ENCODE data around the gene C1orf122.

The C1orf122 gene

GRCh38 chr1:37836788-37837187, 29.2 kb downstream of the C1orf122 start:
- no peaks in the 10 kb centered on the region for H3K4me1 ChIP-seq
- no peaks in the 10 kb centered on the region for H3K27me3 ChIP-seq
- DNase-seq = no peak
- H3K4me3 ChIP-seq (ENCODE audit: low read depth, low read length) = no peak overlapping the region
- H3K9me3 ChIP-seq = no peaks in the 10 kb centered on the region
- TF ChIP-seq CTCF (IDR thresholded peaks at IDR 0.05; ENCODE audit: low read depth, low read length) = no peak
- peaks cover 7% of the 10 kb centered on the region; the same call in 1 of the 2 replicates for H3K36me3 ChIP-seq

- H3K36me3 ChIP-seq = peaks cover 7% of the 10 kb centered on the region; the same call in 1 of the 2 replicates
- no peak overlapping the region for H3K4me3 ChIP-seq (ENCODE audit: low read depth, low read length)
- no peaks in the 10 kb centered on the region for H3K27me3 ChIP-seq
- no peak for TF ChIP-seq CTCF (IDR thresholded peaks at IDR 0.05; ENCODE audit: low read depth, low read length)
- H3K4me1 ChIP-seq = no peaks in the 10 kb centered on the region
- H3K9me3 ChIP-seq = no peaks in the 10 kb centered on the region
- DNase-seq = no peak
Observed at GRCh38 chr1:37839676-37840075, 32.1 kb downstream of the C1orf122 start.

DNA sequence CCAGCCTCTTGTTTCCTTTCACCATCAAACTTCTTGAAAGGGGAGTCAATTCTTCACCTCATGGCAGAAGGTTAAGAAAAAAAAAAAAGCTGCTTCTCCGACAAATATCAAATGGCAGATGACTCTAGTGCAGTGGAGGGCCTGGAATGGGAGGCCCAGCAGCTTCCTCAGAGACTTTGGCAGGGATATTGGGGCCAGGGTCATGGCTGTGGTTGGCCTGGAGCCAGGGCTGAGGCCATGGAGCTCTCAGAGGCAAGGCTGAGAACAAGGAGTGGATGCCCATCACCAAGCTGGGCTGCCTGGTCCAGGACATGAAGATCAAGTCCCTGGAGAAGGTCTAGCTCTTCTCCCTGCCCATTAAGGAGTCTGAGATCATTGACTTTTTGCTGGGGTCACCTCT, 33.1 kb downstream of the C1orf122 start:
- H3K9me3 ChIP-seq = no peaks in the 10 kb centered on the region
- no peaks in the 10 kb centered on the region for H3K4me1 ChIP-seq
- no peak for TF ChIP-seq CTCF (IDR thresholded peaks at IDR 0.05; ENCODE audit: low read depth, low read length)
- no peaks in the 10 kb centered on the region for H3K27me3 ChIP-seq
- H3K4me3 ChIP-seq (ENCODE audit: low read depth, low read length) = no peak overlapping the region
- no peak for DNase-seq
- 0 out of 2 replicates have a peak, but pooled peaks cover 3% of the 10 kb centered on the region for H3K36me3 ChIP-seq

GRCh38 chr1:37841652-37842051, 34.1 kb downstream of the C1orf122 start:
- 0 out of 2 replicates have a peak, but pooled peaks cover 3% of the 10 kb centered on the region for H3K36me3 ChIP-seq
- H3K4me3 ChIP-seq (ENCODE audit: low read depth, low read length) = no peak overlapping the region
- H3K27me3 ChIP-seq = no peaks in the 10 kb centered on the region
- no peak for DNase-seq
- TF ChIP-seq CTCF (IDR thresholded peaks at IDR 0.05; ENCODE audit: low read depth, low read length) = no peak
- no peaks in the 10 kb centered on the region for H3K9me3 ChIP-seq
- no peaks in the 10 kb centered on the region for H3K4me1 ChIP-seq

DNA sequence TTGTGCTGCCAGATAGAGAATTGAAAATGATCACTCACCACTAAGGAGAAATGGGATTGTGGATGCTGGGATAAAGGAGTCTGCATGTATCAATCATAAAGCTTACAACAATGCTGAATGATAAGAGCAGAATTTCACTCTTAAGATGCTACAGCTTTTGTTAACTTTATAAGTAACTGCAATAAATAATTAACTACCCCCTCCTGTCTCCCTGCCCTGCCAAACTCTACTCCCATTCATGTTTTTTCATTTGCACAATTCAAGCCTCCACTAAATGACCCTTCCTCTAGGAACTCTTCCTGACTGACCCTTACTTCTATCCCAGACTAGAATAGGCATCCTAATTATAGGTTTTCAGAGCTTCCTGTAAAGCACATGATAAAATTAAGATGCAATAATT, 36.9 kb downstream of the C1orf122 start:
- no peak for TF ChIP-seq CTCF (IDR thresholded peaks at IDR 0.05; ENCODE audit: low read depth, low read length)
- H3K36me3 ChIP-seq = 0 out of 2 replicates have a peak, but pooled peaks cover 3% of the 10 kb centered on the region

DNA sequence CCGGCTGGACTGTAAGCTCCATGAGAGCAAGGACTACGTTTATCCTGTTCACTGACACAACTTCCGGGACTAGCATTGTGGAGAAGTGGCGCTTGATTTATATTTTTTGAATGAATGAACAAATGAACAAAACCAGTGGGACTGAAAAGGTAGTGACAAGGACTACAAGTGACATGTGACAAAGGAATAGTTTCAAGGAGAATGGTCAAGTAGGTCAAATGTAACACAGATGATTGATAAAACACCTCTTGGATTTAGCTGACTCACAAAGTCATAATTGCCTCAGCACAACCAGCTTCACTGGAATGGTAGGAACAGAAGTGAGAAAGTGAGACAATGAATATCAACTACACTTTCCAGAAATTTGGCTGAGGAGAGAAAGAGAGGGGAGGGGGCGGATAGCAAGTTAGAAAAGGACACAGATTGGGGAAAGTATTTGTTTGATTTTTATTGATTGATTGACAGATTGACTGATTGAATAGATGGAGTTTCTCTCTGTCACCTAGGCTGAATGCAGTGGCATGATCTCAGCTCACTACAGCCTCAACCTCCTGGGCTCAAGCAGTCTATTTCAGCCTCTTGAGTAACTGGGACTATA, 37.6 kb downstream of the C1orf122 start:
- Histone ChIP-seq H3K36me3 (no peaks in the 10 kb centered on the region), H3K9me3 (no peaks in the 10 kb centered on the region), H3K4me1 (no peaks in the 10 kb centered on the region), H3K27me3 (no peaks in the 10 kb centered on the region), H3K4me3 (ENCODE audit: low read depth, low read length) (no peak overlapping the region)
- DNase-seq = no peak
- no peak for TF ChIP-seq CTCF (IDR thresholded peaks at IDR 0.05; ENCODE audit: low read depth, low read length)

More for the DNA sequence above, 36.9 kb downstream of the C1orf122 start:
- H3K27me3 ChIP-seq = no peaks in the 10 kb centered on the region
- DNase-seq = no peak
- no peak overlapping the region for H3K4me3 ChIP-seq (ENCODE audit: low read depth, low read length)
- H3K4me1 ChIP-seq = no peaks in the 10 kb centered on the region
- no peaks in the 10 kb centered on the region for H3K9me3 ChIP-seq

Measured in BE2C (cell line).